HCT116 (cell line): ENCODE results near the gene ATP13A2. TPM values are rescaled to one million over a fixed set of nuclear protein-coding genes. Genes with fewer than 3 reads are reported as not detected.

Source experiments
- ATAC-seq: fragments of 200-7000 bp; cut with Tn5 transposase; 2 replicates; pipeline ENCODE4 v1.9.1; 2020; ENCODE audit warnings: mild to moderate bottlenecking, moderate library complexity
- BruUV-seq: library from RNA; stranded (reverse); fragments of 400-500 nt; replicated peaks from 2 replicates; lab custom pipeline; 2021; lab: Mats Ljungman, UMichigan
- CTCF ChIA-PET: fragments of 300-600 bp; sonication (Branson Sonifier 250); formaldehyde crosslinking; loops from one replicate; lab custom pipeline; 2021; ENCODE audit warnings: antibody characterized with exemption; lab: Charles Lee
- POLR2A ChIA-PET: fragments of 300-600, 350-600 bp; sonication (Branson Sonifier 250); formaldehyde crosslinking; loops from one replicate; lab custom pipeline; 2021; ENCODE audit warnings: antibody characterized with exemption; lab: Charles Lee
- RAD21 ChIA-PET, 2 experiments: fragments of 300-600 bp; sonication (Branson Sonifier 250); formaldehyde crosslinking; loops; one replicate each; lab custom pipeline; 2023; ENCODE audit warnings: low total read pairs in 2 of 2; ENCODE audit not compliant: uncharacterized antibody in 2 of 2, unreplicated experiment in 2 of 2, low non-redundant PET in 1 of 2; lab: Charles Lee
- DNase-seq: peaks from one replicate; pipeline ENCODE4 v3.0.0-alpha.2; 2010; ENCODE audit warnings: low read depth, low spot score
- H2AFZ ChIP-seq: fragments of 200-600 bp; shearing (Covaris generic), sonication (generic); 2 replicates; pipeline ENCODE4 v1.6.1; 2017; ENCODE audit warnings: low read depth, mixed run types, mixed read lengths, antibody characterized with exemption, low read length; ENCODE audit not compliant: poor library complexity, severe bottlenecking
- H3K27ac ChIP-seq: 2 replicates; pipeline ENCODE4 v1.5.1; 2012; ENCODE audit warnings: low read depth, low read length
- H3K27me3 ChIP-seq: fragments of 200-600 bp; sonication (generic); 2 replicates; pipeline ENCODE4 v1.6.1; 2016; ENCODE audit warnings: mixed run types, low read length, mixed read lengths; ENCODE audit not compliant: insufficient read depth
- H3K36me3 ChIP-seq, 2 experiments: fragments of 200-500 bp in 1 of 2; fragments of 200-600 bp in 1 of 2; sonication (Bioruptor generic) in 1 of 2; sonication (generic) in 1 of 2; 2 replicates each; pipeline versions ENCODE4 v1.5.1 to v1.6.1; 2014 to 2016; ENCODE audit warnings: low read length in 2 of 2, inconsistent platforms in 1 of 2, mixed read lengths in 1 of 2, mixed run types in 1 of 2; ENCODE audit not compliant: insufficient read depth in 2 of 2, control insufficient read depth in 1 of 2
- H3K4me1 ChIP-seq, 2 experiments: fragments of 200-600 bp in 1 of 2; sonication (generic) in 1 of 2; 2 replicates each; pipeline versions ENCODE4 v1.5.1 to v1.6.1; 2012 to 2017; ENCODE audit warnings: low read length in 2 of 2, inconsistent platforms in 1 of 2, mild to moderate bottlenecking in 1 of 2, mixed read lengths in 1 of 2, mixed run types in 1 of 2, moderate library complexity in 1 of 2; ENCODE audit not compliant: insufficient read depth in 2 of 2, control insufficient read depth in 1 of 2
- H3K4me2 ChIP-seq: fragments of 200-600 bp; sonication (generic); 2 replicates; pipeline ENCODE4 v1.6.1; 2017; ENCODE audit warnings: mixed run types, low read length, mixed read lengths
- H3K4me3 ChIP-seq, 2 experiments: fragments of 200-600 bp in 1 of 2; sonication (generic) in 1 of 2; replicated peaks in 1 of 2; 2 replicates each; pipeline ENCODE4 v1.5.1; 2011 to 2016; ENCODE audit warnings: low read length in 2 of 2, control low read depth in 1 of 2, low read depth in 1 of 2, mild to moderate bottlenecking in 1 of 2, mixed read lengths in 1 of 2, mixed run types in 1 of 2
- H3K79me2 ChIP-seq: fragments of 200-600 bp; sonication (generic); 2 replicates; pipeline ENCODE4 v1.6.1; 2017; ENCODE audit warnings: mild to moderate bottlenecking, mixed run types, low read length, moderate library complexity, mixed read lengths; ENCODE audit not compliant: insufficient read depth
- H3K9ac ChIP-seq: fragments of 200-600 bp; sonication (generic); 2 replicates; pipeline ENCODE4 v1.6.1; 2016; ENCODE audit warnings: low read length, mixed read lengths
- H3K9me2 ChIP-seq: fragments of 200-600 bp; sonication (generic), shearing (Covaris generic); 2 replicates; pipeline ENCODE4 v1.6.1; 2017; ENCODE audit warnings: mixed run types, mild to moderate bottlenecking, moderate library complexity; ENCODE audit not compliant: insufficient read depth
- H3K9me3 ChIP-seq, 2 experiments: fragments of 200-500 bp in 1 of 2; fragments of 200-600 bp in 1 of 2; sonication (Bioruptor generic) in 1 of 2; sonication (generic) in 1 of 2; 2 replicates each; pipeline ENCODE4 v1.6.1; 2014 to 2017; ENCODE audit warnings: low read length in 2 of 2, mixed read lengths in 2 of 2, inconsistent platforms in 1 of 2, low read depth in 1 of 2, mild to moderate bottlenecking in 1 of 2, mixed run types in 1 of 2, moderate library complexity in 1 of 2; ENCODE audit not compliant: control insufficient read depth in 1 of 2, insufficient read depth in 1 of 2
- H4K20me1 ChIP-seq: fragments of 200-600 bp; sonication (generic), shearing (Covaris generic); 2 replicates; pipeline ENCODE4 v1.6.1; 2017; ENCODE audit warnings: mixed run types, mild to moderate bottlenecking, moderate library complexity; ENCODE audit not compliant: insufficient read depth
- CEBPB ChIP-seq: IDR thresholded peaks from 2 replicates; pipeline ENCODE4 v1.6.1; 2012; ENCODE audit warnings: low read depth
- EGR1 ChIP-seq: IDR thresholded peaks from 2 replicates; pipeline ENCODE4 v1.6.1; 2012; ENCODE audit warnings: low read depth
- ELF1 ChIP-seq: IDR thresholded peaks from 2 replicates; pipeline ENCODE4 v1.6.1; 2012; ENCODE audit warnings: low read depth, borderline replicate concordance
- EZH2phosphoT487 ChIP-seq: fragments of 200-600 bp; IDR thresholded peaks from 2 replicates; pipeline ENCODE4 v1.6.1; 2018; ENCODE audit warnings: antibody characterized with exemption, borderline replicate concordance
- JUND ChIP-seq: IDR thresholded peaks from 2 replicates; pipeline ENCODE4 v1.6.1; 2012
- POLR2A ChIP-seq: IDR thresholded peaks from 2 replicates; pipeline ENCODE4 v1.7.0; 2011; ENCODE audit warnings: borderline replicate concordance; ENCODE audit not compliant: insufficient read depth, insufficient read length; ENCODE audit errors: extremely low read depth
- POLR2AphosphoS5 ChIP-seq: IDR thresholded peaks from 2 replicates; pipeline ENCODE4 v1.6.1; 2011; ENCODE audit warnings: mild to moderate bottlenecking, low read depth, low read length, moderate library complexity
- RAD21 ChIP-seq: IDR thresholded peaks from 2 replicates; pipeline ENCODE4 v1.6.1; 2012; ENCODE audit warnings: low read depth, mild to moderate bottlenecking
- SP1 ChIP-seq: IDR thresholded peaks from 2 replicates; pipeline ENCODE4 v1.6.1; 2012; ENCODE audit warnings: low read depth
- TCF7L2 ChIP-seq: IDR thresholded peaks from 2 replicates; pipeline ENCODE4 v1.7.0; 2011; ENCODE audit warnings: borderline replicate concordance, inconsistent platforms; ENCODE audit not compliant: insufficient read depth, insufficient read length; ENCODE audit errors: extremely low read depth
- ZNF274 ChIP-seq: fragments of 200-500 bp; sonication (Bioruptor generic); IDR thresholded peaks from 2 replicates; pipeline ENCODE4 v1.6.1; 2014; ENCODE audit warnings: mild to moderate bottlenecking, low read depth, low read length, inconsistent platforms
- intact Hi-C: fragments of 100-400 bp; cut with micrococcal nuclease; formaldehyde crosslinking; loops from 2 replicates; pipeline ENCODE4 v1.10.0; 2022
- total RNA-seq: library from RNA; stranded (reverse); gene quantifications from one replicate; pipeline ENCODE4 v1.2.1, GENCODE V29; 2021; ENCODE audit not compliant: unreplicated experiment
- TF ChIP-seq, protein P1 (sequence below): IDR thresholded peaks from 2 replicates; pipeline ENCODE4 v1.6.1; 2012; ENCODE audit warnings: low read depth
- TF ChIP-seq, protein P2 (sequence below): IDR thresholded peaks from 2 replicates; pipeline ENCODE4 v1.6.1; 2012
- TF ChIP-seq, protein P3 (sequence below), 3 experiments: fragments of 200-600 bp in 1 of 3; sonication (generic) in 1 of 3; IDR thresholded peaks in 2 of 3; conservative IDR thresholded peaks in 1 of 3; 2 replicates each; pipeline ENCODE4 v1.5.1; 2012 to 2017; ENCODE audit warnings: low read depth in 2 of 3, low read length in 2 of 3, antibody characterized with exemption in 1 of 3, borderline replicate concordance in 1 of 3, control low read depth in 1 of 3, mild to moderate bottlenecking in 1 of 3, mixed read lengths in 1 of 3, mixed run types in 1 of 3, moderate library complexity in 1 of 3; ENCODE audit not compliant: insufficient read depth in 1 of 3
- TF ChIP-seq, protein P4 (sequence below): IDR thresholded peaks from 2 replicates; pipeline ENCODE4 v1.6.1; 2012
- TF ChIP-seq, protein P5 (sequence below): IDR thresholded peaks from 2 replicates; pipeline ENCODE4 v1.6.1; 2011; ENCODE audit warnings: mild to moderate bottlenecking, low read length, moderate library complexity; ENCODE audit not compliant: insufficient replicate concordance; ENCODE audit errors: extremely low read depth

Gene ATP13A2
- total RNA-seq, 1 experiment from 2014 or later, result 60.5 TPM

DNA sequence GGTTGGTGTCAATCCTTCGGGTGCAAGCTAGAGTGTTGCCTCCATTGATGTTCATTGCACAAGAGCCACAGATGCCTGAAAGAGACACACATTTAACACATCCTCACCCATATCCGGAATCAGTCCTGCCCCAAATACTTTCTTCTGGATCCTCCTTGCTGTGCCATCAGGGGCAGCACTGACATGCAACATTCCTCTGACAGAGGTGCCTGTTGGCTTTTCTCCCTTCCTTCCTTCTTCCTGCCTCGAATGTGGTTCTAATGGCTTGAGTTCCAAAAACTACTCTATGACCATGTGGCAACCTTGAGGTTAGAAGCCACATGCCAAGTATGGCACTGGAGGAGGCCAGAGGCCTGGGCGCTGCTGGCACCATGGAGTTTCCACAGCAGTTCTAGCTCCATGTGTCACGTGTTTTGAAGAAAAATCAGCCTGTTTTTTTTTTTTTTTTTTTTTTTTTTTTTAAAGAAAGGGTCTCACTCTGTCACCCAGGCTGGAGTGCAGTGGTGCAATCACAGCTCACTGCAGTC, 17.0 kb upstream of the ATP13A2 start:
- H3K9ac ChIP-seq, result no peak overlapping the region
- peaks cover 14% of the 10 kb centered on the region; the same call in 1 of the 2 replicates for H3K79me2 ChIP-seq
- intact Hi-C loops, result no loop called here
- H3K27ac ChIP-seq, result no peak overlapping the region
- H3K4me1 ChIP-seq, result no peaks in the 10 kb centered on the region
- H3K4me3 ChIP-seq, result no peak overlapping the region
- peaks cover 28 to 44% of the 10 kb centered on the region in 2 experiments for H3K36me3 ChIP-seq
- no peak overlapping the region for H3K4me2 ChIP-seq
- H2AFZ ChIP-seq, result no peak overlapping the region
- no peaks in the 10 kb centered on the region for H3K27me3 ChIP-seq
- DNase-seq (no peak), ATAC-seq (no peak)
- ChIA-PET CTCF (no interaction called here), POLR2A (no interaction called here), RAD21 (no interaction called here)
- H4K20me1 ChIP-seq, result no peaks in the 10 kb centered on the region; the same call in 1 of the 2 replicates
- TF ChIP-seq, protein P1, sequence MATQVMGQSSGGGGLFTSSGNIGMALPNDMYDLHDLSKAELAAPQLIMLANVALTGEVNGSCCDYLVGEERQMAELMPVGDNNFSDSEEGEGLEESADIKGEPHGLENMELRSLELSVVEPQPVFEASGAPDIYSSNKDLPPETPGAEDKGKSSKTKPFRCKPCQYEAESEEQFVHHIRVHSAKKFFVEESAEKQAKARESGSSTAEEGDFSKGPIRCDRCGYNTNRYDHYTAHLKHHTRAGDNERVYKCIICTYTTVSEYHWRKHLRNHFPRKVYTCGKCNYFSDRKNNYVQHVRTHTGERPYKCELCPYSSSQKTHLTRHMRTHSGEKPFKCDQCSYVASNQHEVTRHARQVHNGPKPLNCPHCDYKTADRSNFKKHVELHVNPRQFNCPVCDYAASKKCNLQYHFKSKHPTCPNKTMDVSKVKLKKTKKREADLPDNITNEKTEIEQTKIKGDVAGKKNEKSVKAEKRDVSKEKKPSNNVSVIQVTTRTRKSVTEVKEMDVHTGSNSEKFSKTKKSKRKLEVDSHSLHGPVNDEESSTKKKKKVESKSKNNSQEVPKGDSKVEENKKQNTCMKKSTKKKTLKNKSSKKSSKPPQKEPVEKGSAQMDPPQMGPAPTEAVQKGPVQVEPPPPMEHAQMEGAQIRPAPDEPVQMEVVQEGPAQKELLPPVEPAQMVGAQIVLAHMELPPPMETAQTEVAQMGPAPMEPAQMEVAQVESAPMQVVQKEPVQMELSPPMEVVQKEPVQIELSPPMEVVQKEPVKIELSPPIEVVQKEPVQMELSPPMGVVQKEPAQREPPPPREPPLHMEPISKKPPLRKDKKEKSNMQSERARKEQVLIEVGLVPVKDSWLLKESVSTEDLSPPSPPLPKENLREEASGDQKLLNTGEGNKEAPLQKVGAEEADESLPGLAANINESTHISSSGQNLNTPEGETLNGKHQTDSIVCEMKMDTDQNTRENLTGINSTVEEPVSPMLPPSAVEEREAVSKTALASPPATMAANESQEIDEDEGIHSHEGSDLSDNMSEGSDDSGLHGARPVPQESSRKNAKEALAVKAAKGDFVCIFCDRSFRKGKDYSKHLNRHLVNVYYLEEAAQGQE, result no peak
- TF ChIP-seq POLR2A, result no peak
- TF ChIP-seq POLR2AphosphoS5, result no peak
- TF ChIP-seq ELF1, result no peak
- no peak for TF ChIP-seq ZNF274
- TF ChIP-seq RAD21, result no peak
- no peak for TF ChIP-seq EZH2phosphoT487
- TF ChIP-seq, protein P2, sequence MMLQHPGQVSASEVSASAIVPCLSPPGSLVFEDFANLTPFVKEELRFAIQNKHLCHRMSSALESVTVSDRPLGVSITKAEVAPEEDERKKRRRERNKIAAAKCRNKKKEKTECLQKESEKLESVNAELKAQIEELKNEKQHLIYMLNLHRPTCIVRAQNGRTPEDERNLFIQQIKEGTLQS, result no peak
- TF ChIP-seq CEBPB, result no peak
- no peak for TF ChIP-seq JUND
- TF ChIP-seq TCF7L2, result no peak
- TF ChIP-seq EGR1, result no peak
- TF ChIP-seq, protein P3, sequence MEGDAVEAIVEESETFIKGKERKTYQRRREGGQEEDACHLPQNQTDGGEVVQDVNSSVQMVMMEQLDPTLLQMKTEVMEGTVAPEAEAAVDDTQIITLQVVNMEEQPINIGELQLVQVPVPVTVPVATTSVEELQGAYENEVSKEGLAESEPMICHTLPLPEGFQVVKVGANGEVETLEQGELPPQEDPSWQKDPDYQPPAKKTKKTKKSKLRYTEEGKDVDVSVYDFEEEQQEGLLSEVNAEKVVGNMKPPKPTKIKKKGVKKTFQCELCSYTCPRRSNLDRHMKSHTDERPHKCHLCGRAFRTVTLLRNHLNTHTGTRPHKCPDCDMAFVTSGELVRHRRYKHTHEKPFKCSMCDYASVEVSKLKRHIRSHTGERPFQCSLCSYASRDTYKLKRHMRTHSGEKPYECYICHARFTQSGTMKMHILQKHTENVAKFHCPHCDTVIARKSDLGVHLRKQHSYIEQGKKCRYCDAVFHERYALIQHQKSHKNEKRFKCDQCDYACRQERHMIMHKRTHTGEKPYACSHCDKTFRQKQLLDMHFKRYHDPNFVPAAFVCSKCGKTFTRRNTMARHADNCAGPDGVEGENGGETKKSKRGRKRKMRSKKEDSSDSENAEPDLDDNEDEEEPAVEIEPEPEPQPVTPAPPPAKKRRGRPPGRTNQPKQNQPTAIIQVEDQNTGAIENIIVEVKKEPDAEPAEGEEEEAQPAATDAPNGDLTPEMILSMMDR (IDR thresholded peaks at IDR 0.05 in 2 of 3, conservative IDR thresholded peaks at IDR 0.05 in 1 of 3; ENCODE audit: borderline replicate concordance in 1 of 3, insufficient read depth in 1 of 3, low read depth in 2 of 3, low read length in 2 of 3), result no peak
- TF ChIP-seq, protein P4, sequence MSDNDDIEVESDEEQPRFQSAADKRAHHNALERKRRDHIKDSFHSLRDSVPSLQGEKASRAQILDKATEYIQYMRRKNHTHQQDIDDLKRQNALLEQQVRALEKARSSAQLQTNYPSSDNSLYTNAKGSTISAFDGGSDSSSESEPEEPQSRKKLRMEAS, result no peak
- TF ChIP-seq, protein P5, sequence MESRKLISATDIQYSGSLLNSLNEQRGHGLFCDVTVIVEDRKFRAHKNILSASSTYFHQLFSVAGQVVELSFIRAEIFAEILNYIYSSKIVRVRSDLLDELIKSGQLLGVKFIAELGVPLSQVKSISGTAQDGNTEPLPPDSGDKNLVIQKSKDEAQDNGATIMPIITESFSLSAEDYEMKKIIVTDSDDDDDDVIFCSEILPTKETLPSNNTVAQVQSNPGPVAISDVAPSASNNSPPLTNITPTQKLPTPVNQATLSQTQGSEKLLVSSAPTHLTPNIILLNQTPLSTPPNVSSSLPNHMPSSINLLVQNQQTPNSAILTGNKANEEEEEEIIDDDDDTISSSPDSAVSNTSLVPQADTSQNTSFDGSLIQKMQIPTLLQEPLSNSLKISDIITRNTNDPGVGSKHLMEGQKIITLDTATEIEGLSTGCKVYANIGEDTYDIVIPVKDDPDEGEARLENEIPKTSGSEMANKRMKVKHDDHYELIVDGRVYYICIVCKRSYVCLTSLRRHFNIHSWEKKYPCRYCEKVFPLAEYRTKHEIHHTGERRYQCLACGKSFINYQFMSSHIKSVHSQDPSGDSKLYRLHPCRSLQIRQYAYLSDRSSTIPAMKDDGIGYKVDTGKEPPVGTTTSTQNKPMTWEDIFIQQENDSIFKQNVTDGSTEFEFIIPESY, result no peak
- no peak for TF ChIP-seq SP1
- H3K9me3 ChIP-seq, result no peaks in the 10 kb centered on the region
- BruUV-seq, result no TSS peak
- no peaks in the 10 kb centered on the region for H3K9me2 ChIP-seq
